ENCODE measurements around the gene PGLYRP2. TPM values are rescaled to one million over a fixed set of nuclear protein-coding genes. Genes with fewer than 3 reads are reported as not detected.

Gene PGLYRP2
- polyA plus RNA-seq (2012; rRNA removed): not detected in 2 replicates
- polyA plus RNA-seq (2012; cell fraction: cytosol; rRNA removed): not detected in 2 replicates
- not detected in 2 replicates for polyA plus RNA-seq (2012; cell fraction: nucleus; rRNA removed)

- DNase-seq: peak; percentile 17
- H3K27me3 ChIP-seq (ENCODE audit: insufficient read depth): peaks cover 6% of the 10 kb centered on the region; the same call in 1 of the 2 replicates
- POLR2A ChIA-PET: no interaction called here
- H3K9me3 ChIP-seq: no peaks in the 10 kb centered on the region
- H3K4me3 ChIP-seq (ENCODE audit: low read depth in 2 of 2, low read length in 1 of 2): no peak within 1 kb of the TSS
- no peak within 1 kb of the TSS for H2AFZ ChIP-seq (ENCODE audit: low read depth)
- H3K4me1 ChIP-seq (ENCODE audit: control insufficient read depth in 1 of 2, insufficient read depth in 2 of 2, low read depth in 1 of 2, low read length in 1 of 2): no peaks in the 10 kb centered on the region
- no peaks in the 10 kb centered on the region for H4K20me1 ChIP-seq (ENCODE audit: insufficient read depth)
- no peaks in the 10 kb centered on the region for H3K9me2 ChIP-seq
- H3K27ac ChIP-seq (ENCODE audit: low read depth in 2 of 2, low read length in 1 of 2): no peak within 1 kb of the TSS
- WGBS (ENCODE audit: low lambda C conversion rate): 25% methylated on average over 12 of the region's 16 CpGs
- no peaks in the 10 kb centered on the region for H3K79me2 ChIP-seq (ENCODE audit: insufficient read depth)
- no peak within 1 kb of the TSS for H3K9ac ChIP-seq
- CTCF ChIA-PET: no interaction called here
- no peaks in the 10 kb centered on the region for H3F3A ChIP-seq (replicated peaks; ENCODE audit: insufficient read depth)
- no peak for TF ChIP-seq CHD2 (IDR thresholded peaks at IDR 0.05; ENCODE audit: low read length, partially characterized antibody)
- no peak for TF ChIP-seq RXRA (IDR thresholded peaks at IDR 0.05; ENCODE audit: borderline replicate concordance, low read depth)
- TF ChIP-seq RAD21 (IDR thresholded peaks at IDR 0.05; ENCODE audit: low read length): peak; percentile 10; the same call in 1 of the 2 replicates
- no peaks in the 10 kb centered on the region for H3K36me3 ChIP-seq (replicated peaks in 1 of 2; ENCODE audit: control insufficient read depth in 1 of 2, insufficient read depth in 2 of 2, low read length in 1 of 2)
- no peak within 1 kb of the TSS for H3K4me2 ChIP-seq
Measured at GRCh38 chr19:15479391-15480345, at the start of gene PGLYRP2. Gene PGLYRP2, minus strand, starts transcription at chr19:15479501. Its CDS starts 130 bp downstream, at chr19:15479371.

GRCh38 chr19:15527705-15528104 lies 48.4 kb upstream of the PGLYRP2 start:
- POLR2A ChIA-PET: no interaction called here
- no peaks in the 10 kb centered on the region for H4K20me1 ChIP-seq (ENCODE audit: insufficient read depth)
- H2AFZ ChIP-seq (ENCODE audit: low read depth): no peak overlapping the region
- H3K36me3 ChIP-seq (replicated peaks in 1 of 2; ENCODE audit: control insufficient read depth in 1 of 2, insufficient read depth in 2 of 2, low read length in 1 of 2): no peaks in the 10 kb centered on the region
- no peak for DNase-seq
- WGBS (ENCODE audit: low lambda C conversion rate): 10% methylated on average over 3 of the region's 3 CpGs
- CTCF ChIA-PET: no interaction called here
- no peaks in the 10 kb centered on the region for H3K79me2 ChIP-seq (ENCODE audit: insufficient read depth)
- H3F3A ChIP-seq (replicated peaks; ENCODE audit: insufficient read depth): no peaks in the 10 kb centered on the region
- TF ChIP-seq FOXM1 (IDR thresholded peaks at IDR 0.05; ENCODE audit: low read depth): no peak
- TF ChIP-seq POLR2AphosphoS5 (IDR thresholded peaks at IDR 0.05; ENCODE audit: low read depth, low read length): no peak
- no peak for TF ChIP-seq ZBTB33 (IDR thresholded peaks at IDR 0.05; ENCODE audit: borderline replicate concordance, low read depth)
- no peak for TF ChIP-seq ELF1 (IDR thresholded peaks at IDR 0.05)
- no peak for TF ChIP-seq RFX5 (IDR thresholded peaks at IDR 0.05; ENCODE audit: low read length)
- no peak for TF ChIP-seq USF2 (IDR thresholded peaks at IDR 0.05; ENCODE audit: borderline replicate concordance, low read depth, low read length)
- TF ChIP-seq CHD2 (IDR thresholded peaks at IDR 0.05; ENCODE audit: low read length, partially characterized antibody): no peak
- no peak for TF ChIP-seq USF1 (IDR thresholded peaks at IDR 0.05; ENCODE audit: borderline replicate concordance, low read depth)
- TF ChIP-seq NRF1 (IDR thresholded peaks at IDR 0.05; ENCODE audit: low read depth, low read length): no peak
- TF ChIP-seq FOXJ3 (CRISPR knock-in tag; IDR thresholded peaks at IDR 0.05): no peak
- TF ChIP-seq PBX3 (IDR thresholded peaks at IDR 0.05): no peak
- no peak for TF ChIP-seq TCF12 (IDR thresholded peaks at IDR 0.05)
- H3K4me1 ChIP-seq (ENCODE audit: control insufficient read depth in 1 of 2, insufficient read depth in 2 of 2, low read depth in 1 of 2, low read length in 1 of 2): no peaks in the 10 kb centered on the region
- no peak overlapping the region for H3K27ac ChIP-seq (ENCODE audit: low read depth in 2 of 2, low read length in 1 of 2)
- H3K4me3 ChIP-seq (ENCODE audit: low read depth in 2 of 2, low read length in 1 of 2): no peak overlapping the region
- H3K9me2 ChIP-seq: no peaks in the 10 kb centered on the region
- H3K27me3 ChIP-seq (ENCODE audit: insufficient read depth): peaks cover 27% of the 10 kb centered on the region; the same call in 1 of the 2 replicates
- H3K9ac ChIP-seq: no peak overlapping the region
- H3K9me3 ChIP-seq: no peaks in the 10 kb centered on the region
- H3K4me2 ChIP-seq: no peak overlapping the region

Data from SK-N-SH (cell line).